ENCODE data around the gene SMTN.
"Not testable (repeated sequence)": the region's sequence is repeated elsewhere in the genome, so short reads cannot be mapped to it uniquely, and the experiment has no call there.

SMTN gene

DNA sequence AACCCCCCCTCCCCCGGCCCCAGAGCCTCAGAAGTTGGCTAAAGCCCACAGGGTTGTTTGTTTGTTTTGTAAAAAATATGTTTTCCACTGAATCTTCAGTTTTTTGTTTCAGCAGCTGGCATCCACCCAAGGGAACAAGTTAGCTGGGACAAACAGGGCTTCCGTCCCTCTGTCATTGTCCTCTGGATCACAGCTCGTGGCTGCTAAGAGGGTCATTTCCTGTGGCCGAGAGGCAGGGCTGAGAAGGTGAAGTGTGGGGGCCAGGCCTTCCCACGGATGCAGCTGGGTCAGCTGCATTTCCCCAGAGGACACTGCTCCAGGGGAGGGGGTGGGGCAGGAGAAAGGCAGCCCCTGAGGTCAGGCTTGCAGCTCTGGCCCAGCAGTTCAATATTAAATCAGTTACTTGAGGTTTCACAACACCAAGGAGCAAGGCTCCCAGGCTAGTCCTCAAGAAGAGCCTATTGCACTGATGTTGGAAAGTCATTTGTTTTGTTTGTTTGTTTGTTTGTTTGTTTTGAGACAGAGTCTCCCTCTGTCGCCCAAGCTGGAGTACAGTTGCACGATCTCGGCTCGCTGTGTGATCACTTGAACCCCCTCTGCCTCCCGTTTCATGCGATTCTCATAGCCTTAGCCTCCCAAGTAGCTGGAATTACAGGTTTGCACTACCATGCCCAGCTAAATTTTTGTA is 34.4 kb upstream of the SMTN start:
- Histone ChIP-seq H3K9me3 (replicated peaks in 1 of 11) (peaks cover 0 to 22% (median 15%) of the 10 kb centered on the region in 11 experiments; a peak in 17 of 22 replicates), H3K9ac (peak overlapping the region; percentile 2 to 69 (median 58); a peak in 17 of 22 replicates), H3K27me3 (no peaks in the 10 kb centered on the region), H3K27ac (peak overlapping the region; percentile 33 to 84 (median 69); a peak in 20 of 22 replicates), H3K36me3 (no peaks in the 10 kb centered on the region; a peak in 1 of 22 replicates), H3K4me1 (peaks cover 25 to 55% (median 50%) of the 10 kb centered on the region in 10 experiments), H4K20me1 (no peaks in the 10 kb centered on the region), H3K4me2 (peak overlapping the region; percentile 64 to 89 (median 80)), H3K4me3 (peak overlapping the region in 1 of 10 experiments; percentile 25; a peak in 3 of 20 replicates)
- TF ChIP-seq Cebpa-rat (IDR thresholded peaks at IDR 0.05) = 0 out of 22 replicates have a peak, but pooled peaks of 2 of the 11 experiments have one; percentile 7 to 9

DNA sequence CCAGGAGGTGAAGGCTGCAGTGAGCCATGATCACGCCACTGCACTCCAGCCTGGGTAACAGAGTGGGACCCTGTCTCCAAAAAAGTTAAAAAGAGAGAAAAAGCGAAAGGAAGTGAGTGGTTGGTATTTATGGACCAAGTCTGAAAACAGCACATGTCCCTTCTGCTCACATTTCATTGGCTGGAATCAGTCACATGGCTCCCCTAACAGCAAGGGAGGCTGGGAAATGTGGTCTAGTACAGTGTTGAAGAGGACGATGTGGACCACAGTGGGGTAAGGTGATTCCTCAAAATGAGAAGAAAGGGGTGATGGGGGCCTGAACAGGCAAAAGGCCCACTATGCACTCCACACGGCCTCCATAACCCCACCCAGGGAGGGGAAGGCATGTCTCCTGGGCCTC is 32.5 kb upstream of the SMTN start:
- no peaks in the 10 kb centered on the region; a peak in 1 of 22 replicates for H3K36me3 ChIP-seq
- no peaks in the 10 kb centered on the region for H4K20me1 ChIP-seq
- peaks cover 25 to 55% (median 50%) of the 10 kb centered on the region in 10 experiments for H3K4me1 ChIP-seq
- H3K27me3 ChIP-seq = no peaks in the 10 kb centered on the region
- peaks cover 0 to 22% (median 15%) of the 10 kb centered on the region in 11 experiments; a peak in 17 of 22 replicates for H3K9me3 ChIP-seq (replicated peaks in 1 of 11)
- peak overlapping the region in 5 of 11 experiments; percentile 60 to 86 (median 64); a peak in 5 of 22 replicates for H3K4me2 ChIP-seq
- H3K27ac ChIP-seq = 0 out of 22 replicates have a peak overlapping the region, but pooled peaks of 2 of the 11 experiments have one; percentile 8 to 76
- no peak overlapping the region for H3K9ac ChIP-seq
- no peak overlapping the region for H3K4me3 ChIP-seq
- TF ChIP-seq Cebpa-rat (IDR thresholded peaks at IDR 0.05) = no peak

DNA sequence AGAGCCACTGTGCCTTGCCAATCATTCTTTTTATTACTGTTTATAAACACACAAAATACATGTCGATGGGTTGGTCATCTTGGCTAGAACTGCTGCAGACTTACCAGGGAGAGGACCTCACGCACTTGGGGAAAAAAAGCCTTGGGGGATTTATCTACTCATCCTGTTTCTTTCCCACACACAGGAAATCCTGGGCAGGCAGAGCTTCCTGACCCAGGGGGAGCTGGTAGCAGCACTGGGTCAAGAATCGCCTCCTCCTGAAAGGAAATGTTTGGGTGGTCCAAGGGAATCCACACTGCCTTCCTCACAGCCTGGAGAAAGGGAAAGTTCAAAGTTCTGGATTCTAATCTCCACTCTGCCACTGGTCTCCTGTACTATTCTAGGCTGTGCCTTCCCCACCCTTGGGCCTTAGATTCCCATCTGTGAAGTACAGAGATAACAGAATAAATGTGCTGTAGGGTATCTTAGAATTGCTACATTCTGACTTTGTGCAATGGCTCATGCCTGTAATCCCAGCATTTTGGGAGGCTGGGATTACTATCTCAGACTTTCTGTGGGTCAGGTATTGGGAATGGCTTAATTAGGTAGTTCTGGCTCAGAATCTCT is 31.2 kb upstream of the SMTN start:
- no peak for TF ChIP-seq Cebpa-rat (IDR thresholded peaks at IDR 0.05)
- Histone ChIP-seq H3K4me2 (peak overlapping the region; percentile 1 to 86 (median 70); a peak in 20 of 22 replicates), H4K20me1 (no peaks in the 10 kb centered on the region), H3K4me3 (no peak overlapping the region), H3K27ac (peak overlapping the region in 3 of 11 experiments; percentile 22 to 34 (median 30); a peak in 2 of 22 replicates), H3K36me3 (no peaks in the 10 kb centered on the region; a peak in 1 of 22 replicates), H3K9ac (peak overlapping the region in 4 of 11 experiments; percentile 21 to 30 (median 24); a peak in 4 of 22 replicates), H3K27me3 (no peaks in the 10 kb centered on the region), H3K4me1 (peaks cover 25 to 55% (median 50%) of the 10 kb centered on the region in 10 experiments), H3K9me3 (replicated peaks in 1 of 11) (peaks cover 0 to 22% (median 15%) of the 10 kb centered on the region in 11 experiments; a peak in 17 of 22 replicates)

DNA sequence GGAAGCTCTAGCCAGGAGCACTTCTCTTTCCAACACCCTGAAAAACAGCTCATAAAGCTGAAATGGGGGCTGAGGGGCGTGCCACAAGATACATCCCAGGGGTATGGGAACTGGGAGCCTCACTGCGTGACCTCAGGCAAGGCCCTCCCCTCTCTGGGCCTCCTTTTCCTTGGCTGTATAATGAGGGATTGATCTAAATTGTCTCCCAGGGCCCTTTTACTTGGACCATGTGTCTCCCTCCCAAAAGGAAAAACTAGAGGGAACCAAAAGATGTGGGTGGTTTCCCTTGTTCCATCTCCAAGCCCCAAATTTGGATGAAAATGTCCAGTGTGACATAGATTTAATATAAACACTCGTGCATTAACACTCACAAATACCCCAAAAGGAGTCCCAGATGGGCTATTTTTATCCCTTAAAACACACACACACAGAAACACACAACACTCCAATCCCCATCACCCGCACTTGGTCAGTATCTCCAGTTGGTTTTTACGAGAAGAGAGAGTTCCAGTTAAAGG is 25.9 kb upstream of the SMTN start:
- no peaks in the 10 kb centered on the region for H3K27me3 ChIP-seq
- no peaks in the 10 kb centered on the region for H3K36me3 ChIP-seq
- H3K9ac ChIP-seq = no peak overlapping the region
- H4K20me1 ChIP-seq = no peaks in the 10 kb centered on the region
- H3K4me2 ChIP-seq = no peak overlapping the region
- H3K4me3 ChIP-seq = no peak overlapping the region
- H3K27ac ChIP-seq = no peak overlapping the region
- no peaks in the 10 kb centered on the region for H3K9me3 ChIP-seq (replicated peaks in 1 of 11)
- no peak for TF ChIP-seq Cebpa-rat (IDR thresholded peaks at IDR 0.05)
- H3K4me1 ChIP-seq = peaks cover 0 to 8% (median 7%) of the 10 kb centered on the region in 10 experiments; a peak in 17 of 20 replicates

DNA sequence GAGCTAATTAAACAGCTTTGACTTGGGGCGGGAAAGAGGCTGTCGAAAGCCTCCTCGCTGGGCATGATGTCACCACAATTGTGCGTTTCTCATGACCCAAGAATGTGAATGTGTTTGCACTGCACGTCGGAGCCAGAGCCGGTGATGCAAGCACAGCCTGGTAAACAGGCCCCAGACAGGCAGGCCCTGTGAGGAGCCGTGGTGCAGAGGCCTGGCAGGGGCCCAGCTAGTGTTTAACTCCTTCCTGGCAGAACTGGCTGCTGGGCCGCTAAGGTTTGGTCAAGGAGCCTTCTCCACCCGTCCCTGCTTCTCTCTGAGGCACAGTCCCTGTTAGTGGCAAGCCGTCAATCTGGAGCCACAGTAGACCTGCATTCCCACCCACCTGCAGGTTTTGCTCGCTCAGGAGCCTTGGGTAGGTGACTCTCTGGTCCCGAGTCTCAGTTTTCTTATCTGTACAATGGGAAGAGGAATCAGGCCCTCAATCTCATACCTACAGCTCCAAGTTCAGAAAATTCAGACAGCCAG is 25.4 kb upstream of the SMTN start:
- no peak overlapping the region for H3K27ac ChIP-seq
- no peak overlapping the region for H3K4me2 ChIP-seq
- H3K4me1 ChIP-seq = peaks cover 0 to 6% (median 3%) of the 10 kb centered on the region in 10 experiments; a peak in 9 of 20 replicates
- TF ChIP-seq Cebpa-rat (IDR thresholded peaks at IDR 0.05) = no peak
- H3K36me3 ChIP-seq = no peaks in the 10 kb centered on the region
- H3K9me3 ChIP-seq (replicated peaks in 1 of 11) = no peaks in the 10 kb centered on the region
- no peak overlapping the region for H3K4me3 ChIP-seq
- no peak overlapping the region for H3K9ac ChIP-seq
- no peaks in the 10 kb centered on the region for H3K27me3 ChIP-seq
- H4K20me1 ChIP-seq = no peaks in the 10 kb centered on the region

DNA sequence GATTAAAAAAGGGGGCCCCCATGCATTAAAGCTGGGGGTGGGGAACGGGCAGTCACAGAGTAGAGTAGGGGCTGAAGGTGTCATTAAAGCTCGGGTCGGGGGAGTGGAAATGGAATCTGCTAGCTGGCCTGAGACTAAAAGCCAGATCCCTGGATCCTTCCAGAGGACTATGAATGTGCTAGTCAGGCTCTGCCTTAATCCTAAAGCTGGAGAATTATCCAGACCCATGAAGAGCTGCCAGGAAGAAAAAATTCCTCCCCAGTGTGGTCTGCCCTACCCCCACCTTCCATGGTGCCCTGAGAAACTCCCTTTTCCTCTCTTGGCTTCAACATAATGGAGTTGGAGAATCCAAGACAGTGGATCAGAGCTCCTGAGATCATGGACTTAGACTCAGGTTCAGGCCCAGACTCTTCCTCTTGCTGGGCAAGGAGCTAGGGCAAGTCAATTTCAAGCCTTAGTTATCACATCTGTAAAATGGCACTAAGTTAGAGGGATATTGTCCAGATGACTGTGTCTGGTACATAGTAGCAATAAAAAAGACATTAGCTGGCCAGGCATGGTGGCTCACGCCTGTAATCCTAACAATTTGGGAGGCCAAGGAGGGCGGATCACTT is 24.0 kb upstream of the SMTN start:
- Histone ChIP-seq H4K20me1 (no peaks in the 10 kb centered on the region), H3K36me3 (no peaks in the 10 kb centered on the region), H3K4me2 (no peak overlapping the region), H3K27ac (no peak overlapping the region), H3K9me3 (replicated peaks in 1 of 11) (no peaks in the 10 kb centered on the region), H3K9ac (no peak overlapping the region), H3K4me1 (peaks cover 0 to 10% (median 6%) of the 10 kb centered on the region in 10 experiments; a peak in 9 of 20 replicates), H3K4me3 (no peak overlapping the region), H3K27me3 (no peaks in the 10 kb centered on the region)
- TF ChIP-seq Cebpa-rat (IDR thresholded peaks at IDR 0.05) = no peak

DNA sequence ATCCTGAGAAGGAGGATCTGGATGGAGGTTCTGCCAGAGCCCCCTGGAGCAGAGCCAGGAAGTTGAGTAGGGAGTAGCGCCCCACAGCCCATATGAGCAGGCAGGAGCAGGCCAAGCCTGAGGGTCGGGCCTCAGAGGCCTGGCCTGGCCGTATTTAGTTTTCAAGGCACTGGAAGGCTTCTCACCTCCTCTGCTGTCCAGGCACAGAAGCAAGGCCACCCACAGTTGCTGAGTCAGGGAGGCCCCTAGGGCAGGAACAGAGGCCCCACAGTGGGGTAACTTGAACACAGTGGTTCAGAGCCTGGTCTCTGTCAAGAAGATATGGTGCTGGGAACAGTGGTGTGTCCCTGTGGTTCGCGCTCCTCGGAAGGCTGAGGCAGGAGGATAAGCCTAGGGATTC is 21.5 kb upstream of the SMTN start:
- H3K4me3 ChIP-seq; H4K20me1 ChIP-seq; H3K9me3 ChIP-seq (replicated peaks in 1 of 11); H3K9ac ChIP-seq; H3K4me1 ChIP-seq; H3K27ac ChIP-seq; H3K4me2 ChIP-seq; H3K27me3 ChIP-seq; H3K36me3 ChIP-seq: not testable (repeated sequence)

DNA sequence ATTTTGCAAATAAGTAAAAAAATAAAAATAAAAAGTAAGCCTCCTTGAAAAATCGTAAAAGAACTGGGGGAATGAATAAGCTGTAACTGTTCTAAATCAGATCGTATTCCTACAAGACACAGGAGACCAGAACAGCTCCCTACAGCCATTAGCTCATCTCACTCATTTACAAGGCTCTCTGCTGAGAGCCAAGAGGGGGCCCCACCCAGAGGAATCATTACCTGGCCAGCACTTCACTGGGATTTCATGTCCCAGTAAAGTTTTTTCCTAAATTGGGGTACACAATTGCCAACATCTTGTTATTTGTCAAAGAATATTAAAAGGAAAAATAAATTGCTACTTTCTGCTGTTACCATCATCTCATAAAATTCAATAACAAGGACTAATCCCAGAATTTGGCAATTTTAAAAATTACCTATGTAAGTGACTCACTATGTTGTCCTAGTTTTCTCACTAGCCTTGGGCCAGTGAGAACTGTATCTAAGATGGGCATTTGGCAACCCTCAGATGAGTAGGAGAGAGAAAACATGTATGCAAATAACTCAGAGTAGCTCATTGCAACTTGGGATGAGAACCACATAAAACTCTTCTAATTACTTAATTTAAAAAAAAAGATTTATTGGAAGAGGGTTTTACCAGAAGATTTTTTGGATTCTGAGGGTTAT is 18.4 kb upstream of the SMTN start:
- H3K4me3 ChIP-seq = no peak overlapping the region
- H3K9me3 ChIP-seq (replicated peaks in 1 of 11) = peaks cover 0 to 7% (median 0%) of the 10 kb centered on the region in 11 experiments; a peak in 2 of 22 replicates
- no peak for TF ChIP-seq Cebpa-rat (IDR thresholded peaks at IDR 0.05)
- no peaks in the 10 kb centered on the region for H3K27me3 ChIP-seq
- H3K27ac ChIP-seq = no peak overlapping the region
- H3K9ac ChIP-seq = no peak overlapping the region
- no peaks in the 10 kb centered on the region for H3K36me3 ChIP-seq
- no peak overlapping the region for H3K4me2 ChIP-seq
- H3K4me1 ChIP-seq = peaks cover 0 to 9% (median 2%) of the 10 kb centered on the region in 10 experiments; a peak in 7 of 20 replicates
- no peaks in the 10 kb centered on the region for H4K20me1 ChIP-seq
